HEK293T (cell line): ENCODE data around the gene MRPL19.

Experiments used
- BHLHE40 ChIP-seq: fragments of 450-650 bp; IDR thresholded peaks from 2 replicates; pipeline ENCODE4 v1.6.1; 2016; ENCODE audit warnings: mild to moderate bottlenecking, moderate library complexity, borderline replicate concordance
- FOXK2 ChIP-seq: fragments of 450-650 bp; IDR thresholded peaks from 2 replicates; pipeline ENCODE4 v1.6.1; 2016; ENCODE audit warnings: mild to moderate bottlenecking
- NFRKB ChIP-seq: fragments of 450-650 bp; IDR thresholded peaks from 2 replicates; pipeline ENCODE4 v1.6.1; 2016; ENCODE audit warnings: mild to moderate bottlenecking, moderate library complexity
- SUZ12 ChIP-seq: fragments of 450-650 bp; IDR thresholded peaks from 2 replicates; pipeline ENCODE4 v1.6.1; 2016; ENCODE audit warnings: mild to moderate bottlenecking
- TARDBP ChIP-seq: fragments of 450-650 bp; IDR thresholded peaks from 2 replicates; pipeline ENCODE4 v1.6.1; 2016
- ZNF384 ChIP-seq: fragments of 450-650 bp; IDR thresholded peaks from 2 replicates; pipeline ENCODE4 v1.6.1; 2016

- no peak for TF ChIP-seq FOXK2
- no peak for TF ChIP-seq NFRKB
- TF ChIP-seq SUZ12: no peak
- no peak for TF ChIP-seq BHLHE40
- no peak for TF ChIP-seq ZNF384
- TF ChIP-seq TARDBP: no peak
These were observed 46.0 kb upstream of the MRPL19 start for GRCh38 chr2:75600461-75601011.
